Muscle of leg (tissue), 11 donors: Measurements from ENCODE around the gene MVB12B. TPM values are rescaled to one million over a fixed set of nuclear protein-coding genes. Genes with fewer than 3 reads are reported as not detected.

Source experiments
- DNase-seq: peaks from one replicate; pipeline ENCODE4 v3.0.0; 2013
- H3K27ac ChIP-seq: one replicate; pipeline ENCODE4 v1.5.1; 2013; ENCODE audit warnings: mild to moderate bottlenecking, low read length, control low read depth
- H3K27me3 ChIP-seq: one replicate; pipeline ENCODE4 v1.6.1; 2013; ENCODE audit warnings: low read length; ENCODE audit not compliant: control insufficient read depth, insufficient read depth
- H3K36me3 ChIP-seq: one replicate; pipeline ENCODE4 v1.6.1; 2013; ENCODE audit warnings: low read length; ENCODE audit not compliant: control insufficient read depth, insufficient read depth
- H3K4me1 ChIP-seq: one replicate; pipeline ENCODE4 v1.6.1; 2013; ENCODE audit warnings: low read length; ENCODE audit not compliant: control insufficient read depth, insufficient read depth
- H3K4me3 ChIP-seq: one replicate; pipeline ENCODE4 v1.5.1; 2013; ENCODE audit warnings: low read length, control low read depth
- H3K9me3 ChIP-seq: replicated peaks from 2 replicates; pipeline ENCODE4 v1.6.1; 2013; ENCODE audit warnings: low read depth, low read length; ENCODE audit not compliant: control insufficient read depth
- WGBS: methylation state at CpG from one replicate; pipeline ENCODE4 v1.1.5; 2013; ENCODE audit warnings: missing lambda C conversion rate; ENCODE audit not compliant: insufficient coverage; 5-methylcytosine and 5-hydroxymethylcytosine counted together
- polyA plus RNA-seq, 8 donors: library from polyadenylated mRNA; unstranded; fragments of 120-200 nt; gene quantifications; one replicate each; pipeline versions ENCODE4 v1.2.1 to v1.2.3, GENCODE V29; 2013; ENCODE audit warnings: inconsistent platforms in 1 of 8, low replicate concordance in 1 of 8; ENCODE audit not compliant: insufficient read length in 8 of 8, insufficient read depth in 1 of 8
- total RNA-seq: library from RNA; stranded (reverse); fragments of 120-200 nt; gene quantifications from one replicate; pipeline ENCODE4 v1.2.4, GENCODE V29; 2013

The MVB12B gene
- total and polyA plus RNA-seq, 9 donors: 11.3 to 16.7 (median 15.4) TPM

- peaks cover 26% of the 10 kb centered on the region for H3K4me1 ChIP-seq
- no peak overlapping the region for H3K27ac ChIP-seq
- H3K27me3 ChIP-seq: peaks cover 2% of the 10 kb centered on the region
- peak; percentile 77 for DNase-seq
- H3K36me3 ChIP-seq: no peaks in the 10 kb centered on the region
- no CpG with 5 or more reads among the region's 4 CpGs for WGBS
- H3K9me3 ChIP-seq: no peaks in the 10 kb centered on the region
- no peak overlapping the region for H3K4me3 ChIP-seq
Measured at GRCh38 chr9:126301985-126302603, 24.5 kb upstream of the MVB12B start.

GRCh38 chr9:126302730-126303129, 23.9 kb upstream of the MVB12B start:
- no peaks in the 10 kb centered on the region for H3K36me3 ChIP-seq
- WGBS: no CpG with 5 or more reads among the region's 1 CpG

GRCh38 chr9:126303488-126303887, 23.1 kb upstream of the MVB12B start:
- no peaks in the 10 kb centered on the region for H3K36me3 ChIP-seq

More at GRCh38 chr9:126302730-126303129, 23.9 kb upstream of the MVB12B start:
- peaks cover 2% of the 10 kb centered on the region for H3K27me3 ChIP-seq
- DNase-seq: no peak
- no peak overlapping the region for H3K4me3 ChIP-seq
- peaks cover 27% of the 10 kb centered on the region for H3K4me1 ChIP-seq
- H3K9me3 ChIP-seq: no peaks in the 10 kb centered on the region
- no peak overlapping the region for H3K27ac ChIP-seq

GRCh38 chr9:126304207-126304970, 22.2 kb upstream of the MVB12B start:
- no peaks in the 10 kb centered on the region for H3K27me3 ChIP-seq
- no peaks in the 10 kb centered on the region for H3K9me3 ChIP-seq
- no peaks in the 10 kb centered on the region for H3K36me3 ChIP-seq
- H3K4me1 ChIP-seq: peaks cover 15% of the 10 kb centered on the region
- no peak overlapping the region for H3K27ac ChIP-seq
- no peak for DNase-seq
- H3K4me3 ChIP-seq: no peak overlapping the region
- WGBS: 85% methylated on average over 7 of the region's 8 CpGs

More at GRCh38 chr9:126303488-126303887, 23.1 kb upstream of the MVB12B start:
- DNase-seq: no peak
- peaks cover 22% of the 10 kb centered on the region for H3K4me1 ChIP-seq
- H3K4me3 ChIP-seq: no peak overlapping the region
- no peaks in the 10 kb centered on the region for H3K27me3 ChIP-seq
- 62% methylated on average over 2 of the region's 3 CpGs for WGBS
- H3K9me3 ChIP-seq: no peaks in the 10 kb centered on the region
- no peak overlapping the region for H3K27ac ChIP-seq

GRCh38 chr9:126304971-126305320, 21.7 kb upstream of the MVB12B start:
- H3K27ac ChIP-seq: no peak overlapping the region
- peaks cover 17% of the 10 kb centered on the region for H3K4me1 ChIP-seq
- no peaks in the 10 kb centered on the region for H3K36me3 ChIP-seq
- 49% methylated on average over 3 of the region's 7 CpGs for WGBS
- no peaks in the 10 kb centered on the region for H3K9me3 ChIP-seq
- no peak for DNase-seq
- H3K27me3 ChIP-seq: no peaks in the 10 kb centered on the region
- H3K4me3 ChIP-seq: no peak overlapping the region

GRCh38 chr9:126306071-126306647, 20.5 kb upstream of the MVB12B start:
- no peak for DNase-seq
- H3K27me3 ChIP-seq: no peaks in the 10 kb centered on the region
- WGBS: 95% methylated on average over 5 of the region's 6 CpGs

GRCh38 chr9:126307322-126308061, 19.1 kb upstream of the MVB12B start:
- WGBS: 49% methylated on average over 11 of the region's 15 CpGs
- peak overlapping the region; percentile 5 for H3K27ac ChIP-seq

More at GRCh38 chr9:126306071-126306647, 20.5 kb upstream of the MVB12B start:
- Histone ChIP-seq H3K4me3 (no peak overlapping the region), H3K36me3 (no peaks in the 10 kb centered on the region), H3K4me1 (peaks cover 17% of the 10 kb centered on the region), H3K9me3 (no peaks in the 10 kb centered on the region), H3K27ac (no peak overlapping the region)

GRCh38 chr9:126309427-126310189, 17.0 kb upstream of the MVB12B start:
- Histone ChIP-seq H3K9me3 (peaks cover 2% of the 10 kb centered on the region), H3K4me3 (no peak overlapping the region), H3K27me3 (no peaks in the 10 kb centered on the region), H3K36me3 (no peaks in the 10 kb centered on the region), H3K4me1 (peaks cover 17% of the 10 kb centered on the region), H3K27ac (no peak overlapping the region)
- DNase-seq: no peak
- 45% methylated on average over 2 of the region's 8 CpGs for WGBS

More at GRCh38 chr9:126307322-126308061, 19.1 kb upstream of the MVB12B start:
- DNase-seq: peak; percentile 66
- H3K27me3 ChIP-seq: no peaks in the 10 kb centered on the region
- peaks cover 17% of the 10 kb centered on the region for H3K4me1 ChIP-seq
- peaks cover 2% of the 10 kb centered on the region for H3K9me3 ChIP-seq
- no peak overlapping the region for H3K4me3 ChIP-seq
- no peaks in the 10 kb centered on the region for H3K36me3 ChIP-seq

- no peak for DNase-seq
Measured at GRCh38 chr9:126312584-126313551, 13.8 kb upstream of the MVB12B start.

More at GRCh38 chr9:126312584-126313551, 13.8 kb upstream of the MVB12B start:
- Histone ChIP-seq H3K27me3 (no peaks in the 10 kb centered on the region), H3K4me1 (peaks cover 4% of the 10 kb centered on the region), H3K36me3 (no peaks in the 10 kb centered on the region), H3K4me3 (no peak overlapping the region), H3K27ac (no peak overlapping the region), H3K9me3 (peaks cover 2% of the 10 kb centered on the region)
- WGBS: 71% methylated on average over 1 of the region's 5 CpGs
